ENCODE data around the gene MEX3A.
A peak's percentile ranks its signal among the peaks of the same experiment; 100 is the strongest.
"Not testable (repeated sequence)": the region's sequence is repeated elsewhere in the genome, so short reads cannot be mapped to it uniquely, and the experiment has no call there.

MEX3A gene

GRCh38 chr1:156118177-156118868, 36.1 kb upstream of the MEX3A start:
- DNase-seq (ENCODE audit: low spot score) = no peak

- no peak for DNase-seq (ENCODE audit: low spot score)
Observed at GRCh38 chr1:156117414-156118176, 35.3 kb upstream of the MEX3A start.

GRCh38 chr1:156116731-156117130, 34.5 kb upstream of the MEX3A start:
- DNase-seq (ENCODE audit: low spot score) = not testable (repeated sequence)

DNA sequence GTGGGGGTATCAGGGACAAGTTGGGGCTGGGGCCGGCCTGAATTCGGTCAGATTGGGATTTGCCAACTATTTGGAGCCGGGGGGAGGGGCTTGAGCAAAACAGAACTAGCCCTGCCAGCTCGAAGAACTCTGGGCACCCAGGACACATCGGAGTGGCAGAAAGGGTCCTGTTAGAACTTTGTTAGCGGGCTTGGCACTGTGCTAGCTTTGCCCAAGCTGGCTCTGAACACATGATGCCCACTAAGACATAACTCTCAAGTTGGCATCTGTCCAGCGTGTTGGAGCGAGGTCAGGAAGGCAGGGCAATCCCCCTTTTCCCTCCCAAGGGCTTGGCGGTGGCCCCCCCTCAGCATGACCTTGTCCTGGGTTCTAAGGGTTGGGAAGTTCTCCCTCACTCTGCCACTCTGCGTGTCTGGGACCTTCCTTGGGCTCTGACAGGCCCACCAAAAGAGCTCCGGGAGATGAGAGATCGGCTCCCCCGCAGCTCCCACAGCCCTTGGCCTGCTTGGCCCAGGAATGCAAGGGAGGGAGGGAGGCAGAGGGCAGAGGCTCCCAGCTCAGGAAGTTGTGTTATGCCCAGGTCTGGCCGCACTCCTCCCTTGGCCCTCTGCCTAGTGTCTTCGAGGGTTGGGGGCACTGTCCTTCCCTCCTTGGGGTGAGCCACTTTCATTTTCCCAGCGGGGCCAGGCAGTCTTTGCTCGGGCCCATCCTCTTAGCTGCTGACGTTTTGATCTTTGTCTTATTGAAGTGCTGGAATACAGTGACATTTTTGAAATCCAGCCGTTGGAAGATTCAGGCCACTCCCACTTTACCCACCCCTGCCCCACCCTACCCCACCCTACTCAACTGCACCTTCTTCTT, 33.5 kb upstream of the MEX3A start:
- peak; percentile 63 for DNase-seq (ENCODE audit: low spot score)

DNA sequence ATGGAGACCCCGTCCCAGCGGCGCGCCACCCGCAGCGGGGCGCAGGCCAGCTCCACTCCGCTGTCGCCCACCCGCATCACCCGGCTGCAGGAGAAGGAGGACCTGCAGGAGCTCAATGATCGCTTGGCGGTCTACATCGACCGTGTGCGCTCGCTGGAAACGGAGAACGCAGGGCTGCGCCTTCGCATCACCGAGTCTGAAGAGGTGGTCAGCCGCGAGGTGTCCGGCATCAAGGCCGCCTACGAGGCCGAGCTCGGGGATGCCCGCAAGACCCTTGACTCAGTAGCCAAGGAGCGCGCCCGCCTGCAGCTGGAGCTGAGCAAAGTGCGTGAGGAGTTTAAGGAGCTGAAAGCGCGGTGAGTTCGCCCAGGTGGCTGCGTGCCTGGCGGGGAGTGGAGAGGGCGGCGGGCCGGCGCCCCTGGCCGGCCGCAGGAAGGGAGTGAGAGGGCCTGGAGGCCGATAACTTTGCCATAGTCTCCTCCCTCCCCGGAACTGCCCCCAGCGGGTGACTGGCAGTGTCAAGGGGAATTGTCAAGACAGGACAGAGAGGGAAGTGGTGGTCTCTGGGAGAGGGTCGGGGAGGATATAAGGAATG, 32.8 kb upstream of the MEX3A start:
- DNase-seq (ENCODE audit: low spot score) = no peak

GRCh38 chr1:156114101-156114918, 32.0 kb upstream of the MEX3A start, which contains the start of gene LMNA:
Gene LMNA, plus strand, starts transcription at chr1:156114711. Its CDS starts 208 bp downstream, at chr1:156114919.
- peak; percentile 74 for DNase-seq (ENCODE audit: low spot score)

GRCh38 chr1:156113282-156113950, 31.2 kb upstream of the MEX3A start:
- no peak for DNase-seq (ENCODE audit: low spot score)

DNA sequence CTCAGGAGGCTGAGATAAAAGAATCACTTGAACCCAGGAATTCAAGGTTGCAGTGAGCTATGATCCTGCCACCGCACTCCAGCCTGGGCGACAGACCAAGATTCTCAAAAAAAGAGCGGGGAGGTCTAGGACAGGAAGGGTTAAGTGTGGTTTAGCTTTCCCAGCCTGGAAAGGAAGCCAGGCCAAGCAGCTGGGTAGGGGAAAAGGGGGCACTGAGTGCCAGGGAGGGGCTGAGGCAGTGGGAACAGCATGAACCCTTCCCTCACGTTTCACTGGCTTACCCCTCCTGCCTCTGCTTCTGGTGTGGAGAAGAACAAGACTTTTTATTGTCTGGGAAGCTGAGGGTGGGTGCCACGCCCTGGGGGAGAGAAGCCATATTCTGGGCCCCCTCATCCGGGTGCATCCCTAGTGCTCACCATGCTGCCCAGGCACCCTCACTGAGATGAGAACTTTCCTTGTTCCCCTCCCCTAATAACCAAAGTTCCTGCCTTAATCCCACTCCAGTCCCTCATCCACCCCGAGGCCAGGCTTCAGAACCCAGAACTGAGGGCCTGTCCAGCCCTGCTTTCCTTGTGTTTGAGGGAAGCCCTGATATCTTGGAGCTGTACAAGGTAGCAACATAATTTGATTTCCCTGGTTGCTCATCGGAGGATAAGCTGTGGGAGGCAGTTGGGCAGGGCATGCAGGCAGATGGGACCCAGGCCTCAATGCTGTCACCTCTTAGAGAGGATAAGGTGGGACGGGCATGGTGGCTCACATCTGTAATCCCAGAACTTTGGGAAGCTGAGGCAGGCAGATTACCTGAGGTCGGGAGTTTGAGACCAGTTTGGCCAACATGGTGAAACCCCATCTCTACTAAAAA, 30.2 kb upstream of the MEX3A start:
- DNase-seq (ENCODE audit: low spot score) = no peak

GRCh38 chr1:156111355-156111962, 29.2 kb upstream of the MEX3A start:
- no peak for DNase-seq (ENCODE audit: low spot score)

GRCh38 chr1:156110252-156110651, 28.0 kb upstream of the MEX3A start:
- DNase-seq (ENCODE audit: low spot score) = no peak

DNA sequence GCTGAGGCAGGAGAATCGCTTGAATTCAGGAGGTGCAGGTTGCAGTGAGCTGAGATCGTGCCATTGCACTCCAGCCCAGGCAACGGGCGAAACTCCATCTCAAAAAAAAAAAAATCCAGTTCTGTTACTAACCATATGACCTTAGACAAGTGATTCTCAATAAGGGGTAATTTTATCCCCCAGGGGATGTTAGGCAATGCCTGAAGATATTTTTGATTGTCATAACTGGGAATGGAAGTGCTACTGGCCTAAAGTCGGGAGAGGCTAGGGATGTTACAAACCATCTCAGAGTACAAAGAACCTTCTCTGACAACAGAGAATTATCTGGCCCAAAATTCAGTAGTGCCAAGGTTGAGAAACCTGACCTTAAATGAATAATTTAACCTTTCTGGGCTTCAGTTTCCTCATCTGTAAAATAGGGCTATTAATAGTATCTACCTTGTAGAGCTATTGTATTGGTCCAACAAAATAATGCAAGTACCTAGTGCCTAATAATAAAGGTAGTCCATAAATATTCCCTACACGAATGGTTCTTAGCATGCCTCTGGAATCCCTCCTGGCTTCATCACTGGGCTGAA, 26.5 kb upstream of the MEX3A start:
- no peak for DNase-seq (ENCODE audit: low spot score)

- no peak for DNase-seq (ENCODE audit: low spot score)
Observed at GRCh38 chr1:156108057-156108456, 25.8 kb upstream of the MEX3A start.

GRCh38 chr1:156106624-156107488, 24.6 kb upstream of the MEX3A start:
- DNase-seq (ENCODE audit: low spot score) = no peak

DNA sequence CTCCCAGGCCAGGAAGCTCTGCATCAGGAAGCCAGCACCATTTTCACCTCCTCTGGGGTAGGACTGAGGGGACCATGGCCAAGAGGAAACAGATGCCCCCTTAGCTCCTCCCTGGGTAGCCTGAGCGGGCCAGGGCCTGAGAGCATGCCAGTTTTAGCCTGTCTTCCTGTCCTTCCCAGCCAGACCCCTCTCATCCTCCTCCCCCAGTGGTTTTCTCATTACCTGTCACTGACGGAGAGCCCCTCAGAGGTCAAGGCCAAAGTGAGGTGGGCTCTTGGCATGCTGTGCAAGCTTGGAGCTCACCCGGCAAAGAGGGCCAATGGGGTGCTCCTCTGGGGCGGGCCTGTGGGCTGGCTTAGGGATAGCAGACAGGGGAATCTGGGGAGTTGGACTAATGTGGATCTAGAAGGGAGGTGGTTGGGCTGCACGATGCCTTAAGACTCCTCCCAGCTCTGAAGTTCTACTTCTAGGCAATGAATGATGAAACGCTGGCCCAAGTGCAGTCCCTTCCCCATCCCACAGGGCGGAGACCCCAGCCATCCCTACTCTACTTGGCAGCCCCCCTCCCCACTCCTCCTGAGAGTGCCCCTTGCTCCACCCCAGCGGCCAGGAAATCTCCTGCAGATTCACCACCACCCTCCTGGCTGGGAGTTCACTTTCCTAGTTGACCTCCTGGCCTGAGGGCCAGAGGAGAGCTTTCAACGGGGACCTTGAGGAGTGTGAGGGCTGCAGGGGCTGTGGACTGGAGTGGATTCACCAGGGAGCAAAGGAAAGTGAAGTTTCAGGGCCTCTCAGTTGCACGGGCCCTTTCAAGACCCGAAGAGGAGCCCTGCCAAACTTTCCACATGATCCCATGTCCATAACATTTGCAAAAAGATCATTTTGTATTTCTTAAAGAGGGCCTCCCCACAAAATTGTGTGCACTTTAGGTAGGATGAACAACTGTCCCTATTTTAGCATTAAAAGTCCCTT, 22.9 kb upstream of the MEX3A start:
- no peak for DNase-seq (ENCODE audit: low spot score)

DNA sequence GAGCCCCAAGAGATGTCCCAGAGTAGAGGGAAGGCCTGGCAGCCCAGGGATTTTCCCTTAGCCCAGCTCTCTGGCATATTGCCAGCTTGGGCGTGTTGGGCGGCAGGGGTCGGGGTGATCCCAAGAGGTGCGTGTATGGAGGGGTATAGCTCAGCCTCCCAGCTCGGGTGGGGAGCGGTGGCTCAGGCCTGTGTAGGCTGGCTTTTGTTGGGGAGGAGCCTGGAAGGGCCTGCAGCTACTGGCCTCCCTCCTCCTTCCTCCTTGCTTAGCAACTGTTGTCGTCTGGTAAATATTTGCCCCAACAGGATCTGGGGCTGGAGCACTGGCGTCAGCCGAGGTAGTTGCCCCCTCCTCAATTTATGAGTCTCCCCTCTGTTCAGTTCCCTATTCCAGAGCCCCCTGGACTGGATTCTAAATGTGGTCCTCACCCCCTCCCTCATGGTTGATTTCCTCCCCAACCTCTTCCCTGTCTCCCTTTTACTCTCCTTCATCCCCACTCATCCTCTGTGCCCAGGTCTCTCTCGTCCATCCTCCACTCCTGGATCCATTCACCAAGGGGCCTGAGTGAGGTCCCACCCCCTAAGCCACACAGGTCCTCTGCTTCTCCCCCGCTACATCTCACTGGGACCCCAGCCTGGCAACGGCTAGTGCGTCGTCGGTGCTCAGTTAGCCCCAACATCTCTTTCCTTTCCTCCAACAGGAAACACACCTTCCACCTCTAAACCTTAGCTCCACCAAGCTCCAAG, 22.0 kb upstream of the MEX3A start:
- DNase-seq (ENCODE audit: low spot score) = no peak

- DNase-seq (ENCODE audit: low spot score) = no peak
Observed at GRCh38 chr1:156103521-156103947, 21.3 kb upstream of the MEX3A start.
